GM12892 (cell line): Measurements from ENCODE around the gene TBC1D17.

Experiments
- POLR2A ChIP-seq: IDR thresholded peaks from 2 replicates; pipeline ENCODE4 v1.6.1; 2011; ENCODE audit warnings: low read depth, low read length, control low read depth
- POLR2AphosphoS5 ChIP-seq: IDR thresholded peaks from 2 replicates; pipeline ENCODE4 v1.6.1; 2011; ENCODE audit warnings: low read depth, low read length, control low read depth

DNA sequence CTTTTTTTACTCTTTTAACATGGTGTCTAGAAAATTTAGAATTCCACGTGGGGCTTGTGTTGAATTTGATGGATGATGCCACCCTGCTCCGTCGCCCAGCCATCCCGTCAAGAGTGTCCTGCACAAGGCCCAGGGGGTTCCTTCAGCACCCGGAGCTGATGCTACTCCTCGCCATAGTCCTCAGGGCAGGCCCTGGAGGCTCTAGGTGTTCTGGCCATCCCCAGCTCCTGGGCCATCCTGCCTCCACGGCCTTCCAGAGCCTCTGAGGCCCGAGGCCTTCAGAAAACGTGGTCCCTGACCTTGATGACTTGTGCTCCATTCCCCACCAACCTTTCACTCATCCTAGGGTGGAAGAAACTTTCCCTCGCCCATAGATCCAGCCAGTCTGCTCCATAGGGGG is 3.7 kb upstream of the TBC1D17 start:
- TF ChIP-seq POLR2A (no peak), POLR2AphosphoS5 (no peak)
